CD4-positive, alpha-beta T cell (primary cell): ENCODE data around the gene SPIC. TPM values are rescaled to one million over a fixed set of nuclear protein-coding genes. Genes with fewer than 3 reads are reported as not detected.

Experiments
- ATAC-seq: fragments of 200-7000 bp; cut with Tn5 transposase; one replicate; pipeline ENCODE4 v1.10.0; 2022; ENCODE audit warnings: mild to moderate bottlenecking; ENCODE audit not compliant: poor library complexity
- CTCF ChIA-PET: fragments of 350-600 bp; sonication (Branson Sonifier 250); formaldehyde crosslinking; loops from one replicate; lab custom pipeline; 2021; ENCODE audit warnings: antibody characterized with exemption, inconsistent platforms; lab: Charles Lee
- POLR2A ChIA-PET: fragments of 350-600 bp; sonication (Branson Sonifier 250); formaldehyde crosslinking; loops from one replicate; lab custom pipeline; 2021; ENCODE audit warnings: antibody characterized with exemption, inconsistent platforms; lab: Charles Lee
- DNase-seq, 14 experiments: peaks; one replicate each; pipeline ENCODE4 v3.0.0-alpha.2; 2013 to 2020; ENCODE audit warnings: mixed read lengths in 2 of 14
- H3K27ac ChIP-seq, 2 donors: one replicate each; pipeline versions ENCODE4 v1.5.1 to v1.7.0; 2013; ENCODE audit warnings: low read length in 2 of 2, low read depth in 1 of 2, mild to moderate bottlenecking in 1 of 2
- H3K27me3 ChIP-seq, 2 experiments: 1 replicate in 1 of 2; 2 replicates in 1 of 2; pipeline versions ENCODE4 v1.6.1 to v1.7.0; 2013; ENCODE audit warnings: low read length in 2 of 2, control low read depth in 1 of 2, mild to moderate bottlenecking in 1 of 2, moderate library complexity in 1 of 2; ENCODE audit not compliant: insufficient read depth in 2 of 2, control insufficient read depth in 1 of 2
- H3K36me3 ChIP-seq: one replicate; pipeline ENCODE4 v1.6.1; 2013; ENCODE audit warnings: low read length, control low read depth; ENCODE audit not compliant: insufficient read depth
- H3K4me1 ChIP-seq: one replicate; pipeline ENCODE4 v1.6.1; 2013; ENCODE audit warnings: low read length, control low read depth; ENCODE audit not compliant: insufficient read depth
- H3K4me3 ChIP-seq: one replicate; pipeline ENCODE4 v1.5.1; 2013; ENCODE audit warnings: mild to moderate bottlenecking, low read length, moderate library complexity
- H3K9me3 ChIP-seq, 2 experiments: 1 replicate in 1 of 2; 2 replicates in 1 of 2; pipeline versions ENCODE4 v1.6.1 to v1.7.0; 2013; ENCODE audit warnings: low read length in 2 of 2, mild to moderate bottlenecking in 2 of 2, control low read depth in 1 of 2, moderate library complexity in 1 of 2; ENCODE audit not compliant: control insufficient read depth in 1 of 2, insufficient read depth in 1 of 2
- H3K27ac Mint-ChIP-seq: one replicate; pipeline ENCODE4 v1.8.0; 2020; ENCODE audit warnings: mixed read lengths
- H3K27me3 Mint-ChIP-seq: one replicate; pipeline ENCODE4 v1.8.0; 2021; ENCODE audit warnings: mixed read lengths
- H3K36me3 Mint-ChIP-seq: one replicate; pipeline ENCODE4 v1.8.0; 2021; ENCODE audit warnings: low read depth, mixed read lengths
- H3K4me1 Mint-ChIP-seq: one replicate; pipeline ENCODE4 v1.8.0; 2021; ENCODE audit warnings: low read depth, mixed read lengths
- H3K4me3 Mint-ChIP-seq: one replicate; pipeline ENCODE4 v1.8.0; 2020; ENCODE audit warnings: mild to moderate bottlenecking, mixed read lengths
- H3K9me3 Mint-ChIP-seq: one replicate; pipeline ENCODE4 v1.8.0; 2020; ENCODE audit warnings: mixed read lengths
- CTCF ChIP-seq: fragments of 200-600 bp; IDR thresholded peaks from one replicate; pipeline ENCODE4 v1.8.0; 2022; ENCODE audit warnings: antibody characterized with exemption, mild to moderate bottlenecking
- intact Hi-C, 2 experiments: fragments of 100-400 bp; cut with DNase I in 1 of 2; cut with micrococcal nuclease in 1 of 2; formaldehyde crosslinking; loops; one replicate each; pipeline versions ENCODE4 v1.15.1 to v1.9.0; 2023 to 2025; cut with DNase I, micrococcal nuclease
- total RNA-seq, 174 experiments: library from RNA in 2 of 174; stranded (reverse) in 2 of 174; gene quantifications; one replicate each; pipeline ENCODE4 v1.2.3 and lab custom pipeline; 2021 to 2026

SPIC gene
- total RNA-seq, 2 experiments from 2014 or later, result not detected

- no peak overlapping the region for H3K4me3 ChIP-seq
- H3K27ac ChIP-seq, result no peak overlapping the region
- ATAC-seq, result no peak
- no peak for DNase-seq
- no peaks in the 10 kb centered on the region for H3K36me3 Mint-ChIP-seq
- no peaks in the 10 kb centered on the region for H3K4me1 Mint-ChIP-seq
- H3K9me3 Mint-ChIP-seq, result no peaks in the 10 kb centered on the region
- no peaks in the 10 kb centered on the region for H3K9me3 ChIP-seq
- H3K27ac Mint-ChIP-seq, result no peak overlapping the region
- no peaks in the 10 kb centered on the region for H3K36me3 ChIP-seq
- TF ChIP-seq CTCF, result no peak
- peaks cover 25% of the 10 kb centered on the region for H3K27me3 Mint-ChIP-seq
- intact Hi-C loops, result no loop called here
- H3K4me3 Mint-ChIP-seq, result no peak overlapping the region
- CTCF ChIA-PET, result no interaction called here
- POLR2A ChIA-PET, result no interaction called here
- no peaks in the 10 kb centered on the region for H3K4me1 ChIP-seq
- H3K27me3 ChIP-seq, result peaks cover 2 to 3% of the 10 kb centered on the region in 2 experiments
Measured at GRCh38 chr12:101491329-101491728, 16.2 kb downstream of the SPIC start.

- H3K4me3 Mint-ChIP-seq, result no peak overlapping the region
- no peaks in the 10 kb centered on the region for H3K36me3 Mint-ChIP-seq
- H3K4me1 ChIP-seq, result no peaks in the 10 kb centered on the region
- no peaks in the 10 kb centered on the region for H3K9me3 ChIP-seq
- H3K27me3 Mint-ChIP-seq, result peaks cover 20% of the 10 kb centered on the region
- ChIA-PET CTCF (no interaction called here), POLR2A (no interaction called here)
- no peak for TF ChIP-seq CTCF
- no peaks in the 10 kb centered on the region for H3K9me3 Mint-ChIP-seq
- H3K27ac Mint-ChIP-seq, result no peak overlapping the region
- no peak overlapping the region for H3K27ac ChIP-seq
- no peak overlapping the region for H3K4me3 ChIP-seq
- H3K36me3 ChIP-seq, result no peaks in the 10 kb centered on the region
- intact Hi-C loops, result no loop called here
- H3K4me1 Mint-ChIP-seq, result no peaks in the 10 kb centered on the region
- ATAC-seq (no peak), DNase-seq (no peak)
- H3K27me3 ChIP-seq, result peaks cover 3 to 5% of the 10 kb centered on the region in 2 experiments
Measured at GRCh38 chr12:101493556-101493955, 18.4 kb downstream of the SPIC start.

- H3K9me3 Mint-ChIP-seq, result no peaks in the 10 kb centered on the region
- ATAC-seq (no peak), DNase-seq (no peak)
- H3K27ac Mint-ChIP-seq, result no peak overlapping the region
- no peaks in the 10 kb centered on the region for H3K4me1 Mint-ChIP-seq
- no peak overlapping the region for H3K27ac ChIP-seq
- ChIA-PET CTCF (interaction anchor here (0.6 kb wide), 1 partner anchor 68 kb away, joined by 3 read pairs; no protein-coding TSS in a partner anchor), POLR2A (no interaction called here)
- no peaks in the 10 kb centered on the region for H3K36me3 ChIP-seq
- H3K36me3 Mint-ChIP-seq, result no peaks in the 10 kb centered on the region
- H3K4me3 ChIP-seq, result no peak overlapping the region
- H3K9me3 ChIP-seq, result no peaks in the 10 kb centered on the region
- no peak for TF ChIP-seq CTCF
- intact Hi-C loops, result no loop called here
- no peaks in the 10 kb centered on the region for H3K4me1 ChIP-seq
- H3K27me3 ChIP-seq, result peaks cover 0 to 2% of the 10 kb centered on the region in 2 experiments
- no peaks in the 10 kb centered on the region for H3K27me3 Mint-ChIP-seq
- H3K4me3 Mint-ChIP-seq, result no peak overlapping the region
Measured at GRCh38 chr12:101498252-101498651, 23.1 kb downstream of the SPIC start.
